Activated T-cell treated with anti-CD3 and anti-CD28 coated beads, Interleukin-2, amount 50 U/mL, for 48 hours (primary cell): ENCODE results near the gene APEX1.
"Not testable (repeated sequence)": the region's sequence is repeated elsewhere in the genome, so short reads cannot be mapped to it uniquely, and the experiment has no call there.

Experiments
- DNase-seq, 2 experiments: peaks; one replicate each; pipeline ENCODE4 v3.0.0-alpha.2; 2020

The APEX1 gene

DNA sequence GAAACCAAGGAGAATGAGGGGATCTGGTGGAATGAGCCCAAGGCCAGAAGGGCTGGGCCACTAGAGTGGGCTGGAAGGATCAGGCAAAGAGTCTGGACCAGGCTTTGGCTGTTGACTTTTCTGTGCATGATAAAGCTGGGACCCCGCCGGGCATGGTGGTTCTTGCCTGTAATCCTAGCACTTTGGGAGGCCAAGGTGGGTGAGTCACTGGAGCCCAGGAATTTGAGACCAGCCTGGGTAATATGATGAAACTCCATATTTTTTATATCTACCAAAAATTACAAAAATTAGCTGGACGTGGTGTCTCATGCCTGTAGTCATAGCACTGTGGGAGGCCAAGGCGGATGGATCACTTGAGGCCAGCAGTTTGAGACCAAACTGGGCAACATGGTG lies 18.7 kb upstream of the APEX1 start:
- no peak for DNase-seq

DNA sequence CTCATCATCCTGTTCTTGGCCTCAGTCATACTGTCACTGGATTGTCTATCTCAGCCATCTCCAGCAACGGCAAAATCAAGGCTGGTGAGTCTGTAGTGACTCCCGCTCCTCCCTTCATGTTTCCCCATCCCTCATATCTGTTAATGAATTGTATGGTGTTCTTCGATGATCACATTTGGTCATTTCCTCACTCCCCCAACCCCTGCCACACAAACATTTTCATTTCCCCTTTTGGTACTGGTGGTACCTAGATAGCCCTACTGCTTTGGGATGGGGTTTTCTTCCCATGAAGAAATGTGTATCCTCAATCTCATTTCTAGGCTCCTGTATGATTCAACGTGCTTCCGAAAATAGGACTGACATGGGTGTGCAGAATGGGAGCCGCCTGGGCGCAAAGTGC lies 16.4 kb upstream of the APEX1 start:
- no peak for DNase-seq

GRCh38 chr14:20440465-20440864 lies 14.6 kb upstream of the APEX1 start:
- DNase-seq, result peak in 1 of 2 experiments; percentile 26

DNA sequence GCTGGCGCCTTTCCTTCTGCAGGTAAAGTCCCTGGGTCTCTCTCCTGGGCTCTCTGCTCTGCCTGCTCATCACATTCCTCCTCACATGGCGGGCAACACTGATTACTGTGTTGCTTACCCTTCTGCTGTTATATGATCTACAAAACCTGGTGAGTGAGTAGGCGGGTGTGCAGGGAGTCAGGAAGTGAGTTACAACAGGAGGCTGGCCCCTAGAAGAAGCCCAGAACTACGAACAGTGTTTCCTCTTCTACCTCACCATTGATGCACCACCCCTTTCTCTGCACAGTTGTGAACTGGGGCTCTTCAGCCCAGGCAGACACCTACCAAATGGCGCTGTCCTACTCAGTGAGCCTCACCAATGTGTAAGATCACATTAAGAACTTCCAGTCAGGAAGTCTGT lies 14.1 kb upstream of the APEX1 start:
- DNase-seq, result peak; percentile 28 to 48

DNA sequence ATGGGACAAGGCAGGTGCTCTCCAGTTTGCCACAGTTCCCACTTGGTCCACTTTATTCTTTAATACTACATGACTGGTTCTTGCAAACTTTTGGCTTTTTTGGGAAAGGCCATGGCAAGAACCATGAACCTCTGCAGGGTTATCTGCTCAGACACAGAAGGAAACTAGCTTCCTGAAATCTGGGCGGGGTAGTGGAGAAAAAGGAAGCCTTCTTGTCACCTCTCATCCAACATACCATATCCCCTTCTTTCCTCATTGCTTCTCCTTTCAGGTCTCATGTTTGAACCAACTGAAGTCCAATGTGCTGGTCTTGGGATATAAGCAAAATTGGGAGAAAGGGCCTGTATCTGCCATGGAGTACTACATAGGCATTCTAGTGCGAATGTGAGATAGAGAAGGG lies 13.6 kb upstream of the APEX1 start:
- no peak for DNase-seq

DNA sequence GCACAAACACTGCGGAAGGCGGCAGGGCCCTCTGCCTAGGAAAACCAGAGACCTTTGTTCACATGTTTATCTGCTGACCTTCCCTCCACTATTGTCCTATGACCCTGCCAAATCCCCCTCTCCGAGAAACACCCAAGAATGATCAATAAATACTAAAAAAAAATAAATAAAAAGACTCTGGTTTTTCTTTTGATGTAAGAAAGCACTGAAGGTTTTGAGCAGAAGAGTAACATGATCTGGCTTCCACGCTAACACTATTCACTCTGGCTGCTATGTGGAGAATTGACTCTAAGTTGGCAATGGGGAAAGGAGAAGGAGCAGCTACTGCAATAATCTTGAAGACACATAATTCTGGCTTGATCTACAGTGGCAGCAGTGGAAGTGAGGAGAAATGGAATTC lies 11.4 kb upstream of the APEX1 start:
- DNase-seq, result not testable (repeated sequence)

- DNase-seq, result no peak
Measured at GRCh38 chr14:20446889-20447288, 8.1 kb upstream of the APEX1 start.

- DNase-seq, result not testable (repeated sequence)
Measured at GRCh38 chr14:20452831-20453230, 2.2 kb upstream of the APEX1 start.

DNA sequence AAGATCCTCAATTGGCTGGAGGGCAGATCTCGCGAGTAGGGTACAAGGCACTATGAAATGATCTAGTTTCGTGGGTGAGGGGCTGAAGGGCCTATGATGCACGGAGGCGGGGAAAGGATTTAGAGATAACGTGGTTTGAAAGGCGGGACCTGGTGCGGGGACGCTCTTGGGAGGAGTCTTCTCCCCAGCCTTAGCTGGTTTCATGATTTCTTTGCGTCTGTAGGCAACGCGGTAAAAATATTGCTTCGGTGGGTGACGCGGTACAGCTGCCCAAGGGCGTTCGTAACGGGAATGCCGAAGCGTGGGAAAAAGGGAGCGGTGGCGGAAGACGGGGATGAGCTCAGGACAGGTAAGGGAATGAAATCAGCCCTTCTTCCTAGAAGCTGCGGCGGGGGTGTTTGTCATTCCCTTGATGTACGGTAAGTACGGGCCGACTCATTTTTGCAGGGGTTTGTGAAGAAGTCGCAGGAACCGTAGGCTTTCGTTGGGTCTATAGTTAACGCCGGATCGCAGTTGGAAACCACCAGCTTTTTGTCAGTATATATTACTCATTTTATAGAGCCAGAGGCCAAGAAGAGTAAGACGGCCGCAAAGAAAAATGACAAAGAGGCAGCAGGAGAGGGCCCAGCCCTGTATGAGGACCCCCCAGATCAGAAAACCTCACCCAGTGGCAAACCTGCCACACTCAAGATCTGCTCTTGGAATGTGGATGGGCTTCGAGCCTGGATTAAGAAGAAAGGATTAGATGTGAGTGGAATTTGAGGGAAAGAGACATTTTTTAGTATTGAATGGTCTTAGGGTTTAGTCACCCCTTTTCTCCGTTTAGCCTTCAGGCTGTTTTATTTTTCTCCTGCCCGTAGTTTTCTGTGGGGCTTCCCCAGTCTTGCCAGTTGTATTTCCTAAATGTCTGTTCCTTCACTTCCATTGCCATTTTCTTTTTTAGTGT lies 602 bp downstream of the APEX1 start:
- no peak for DNase-seq

DNA sequence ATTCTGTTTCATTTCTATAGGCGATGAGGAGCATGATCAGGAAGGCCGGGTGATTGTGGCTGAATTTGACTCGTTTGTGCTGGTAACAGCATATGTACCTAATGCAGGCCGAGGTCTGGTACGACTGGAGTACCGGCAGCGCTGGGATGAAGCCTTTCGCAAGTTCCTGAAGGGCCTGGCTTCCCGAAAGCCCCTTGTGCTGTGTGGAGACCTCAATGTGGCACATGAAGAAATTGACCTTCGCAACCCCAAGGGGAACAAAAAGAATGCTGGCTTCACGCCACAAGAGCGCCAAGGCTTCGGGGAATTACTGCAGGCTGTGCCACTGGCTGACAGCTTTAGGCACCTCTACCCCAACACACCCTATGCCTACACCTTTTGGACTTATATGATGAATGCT lies 1.9 kb downstream of the APEX1 start:
- no peak for DNase-seq

DNA sequence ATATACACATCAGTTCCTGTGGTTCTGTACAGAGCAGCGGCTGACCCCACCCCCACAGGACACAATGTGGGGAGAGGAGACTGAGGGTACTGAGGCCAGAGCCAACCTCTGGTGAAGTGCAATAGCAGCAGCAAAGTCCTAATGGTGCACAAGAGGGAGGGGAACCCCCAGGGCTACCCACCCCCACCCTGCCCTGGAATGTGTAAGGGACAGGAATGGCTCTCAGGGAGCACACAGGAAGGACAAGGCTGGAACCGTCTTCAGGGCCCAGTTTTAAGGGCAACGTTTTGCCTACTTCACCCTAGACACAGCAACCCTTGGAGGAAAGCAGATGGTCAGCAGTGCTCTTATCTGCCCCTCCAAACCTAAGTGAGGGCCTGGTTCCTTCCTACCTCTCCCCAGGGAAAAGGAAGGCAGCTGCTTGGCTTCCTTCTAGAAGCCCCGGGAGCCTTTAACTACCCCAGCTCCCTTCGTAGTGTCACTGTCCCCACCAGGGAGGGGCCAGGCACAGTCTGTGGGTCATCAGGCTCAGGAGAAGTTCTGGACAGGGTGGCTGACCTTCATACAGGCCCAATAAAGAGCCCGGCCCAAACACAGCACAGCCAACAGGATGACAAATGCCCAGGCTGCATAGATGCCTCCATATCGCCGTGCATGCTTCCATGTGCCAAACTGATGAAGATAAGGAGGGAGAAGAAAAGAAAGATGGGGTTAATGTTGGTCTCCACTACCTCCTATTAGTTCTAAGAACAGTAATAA lies 3.2 kb downstream of the APEX1 start:
- DNase-seq, result no peak

GRCh38 chr14:20460458-20461224 lies 5.6 kb downstream of the APEX1 start:
- peak; percentile 30 to 38 for DNase-seq

DNA sequence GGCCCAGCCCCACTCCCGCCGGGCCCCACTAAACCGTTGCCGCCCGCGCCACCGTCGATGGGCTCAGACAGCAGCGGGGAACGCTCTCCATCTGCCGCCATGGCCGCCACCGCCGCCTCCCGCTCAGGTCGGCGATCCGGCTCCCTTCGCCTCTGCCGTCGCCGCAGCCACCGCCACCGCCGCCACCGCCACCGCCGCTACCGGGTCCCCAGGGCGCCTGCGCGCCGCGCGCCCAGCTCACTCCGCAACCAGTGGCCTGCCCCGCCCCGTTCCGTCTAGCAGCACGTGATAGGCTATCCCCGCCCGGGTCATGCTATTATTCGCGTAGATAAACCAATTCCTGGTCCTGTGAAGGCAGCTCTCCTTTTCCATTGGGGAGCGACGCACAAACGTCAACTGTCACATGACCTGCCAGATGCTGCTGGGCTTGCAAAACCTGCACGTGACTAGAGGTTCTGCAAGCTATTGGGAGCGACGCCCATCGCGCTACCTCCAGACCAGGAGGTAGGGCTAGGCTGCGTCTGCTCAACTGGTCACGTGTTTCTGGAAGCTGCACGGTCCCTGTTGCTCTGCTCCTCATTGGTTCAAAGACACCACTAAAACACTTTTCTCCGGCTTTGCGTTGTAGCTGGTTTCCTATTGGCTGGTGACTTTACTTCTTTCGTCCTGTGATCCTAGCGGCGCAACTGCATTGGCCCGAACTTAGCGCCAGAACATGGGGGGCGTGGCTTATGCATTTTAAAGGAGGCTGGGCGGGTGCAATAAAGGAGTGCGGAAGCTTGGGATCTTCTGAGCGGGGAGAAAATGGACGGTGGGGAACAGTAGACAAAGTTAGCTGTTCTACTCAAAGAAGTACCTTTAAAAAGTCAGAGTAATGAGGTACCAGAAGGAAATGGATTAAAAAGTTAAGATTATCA lies 6.5 kb downstream of the APEX1 start, which contains the start of gene PIP4P1:
TSS of gene PIP4P1 (minus strand) at position 210 of the 917 bp plus-strand sequence. CDS start at position 101, 109 bp downstream.
- DNase-seq, result peak; percentile 96 to 98

- no peak for DNase-seq
Measured at GRCh38 chr14:20468764-20469241, 13.8 kb downstream of the APEX1 start.

GRCh38 chr14:20469242-20469889 lies 14.3 kb downstream of the APEX1 start, which contains the start of gene PNP:
TSS of gene PNP (plus strand) at chr14:20469406. CDS start at chr14:20469525, 119 bp downstream.
- peak; percentile 89 to 91 for DNase-seq

GRCh38 chr14:20469890-20470602 lies 15.0 kb downstream of the APEX1 start:
- DNase-seq, result peak; percentile 72 to 73

- DNase-seq, result no peak
Measured at GRCh38 chr14:20470603-20470901, 15.5 kb downstream of the APEX1 start.

GRCh38 chr14:20472536-20473169 lies 17.6 kb downstream of the APEX1 start:
- DNase-seq, result no peak

- no peak for DNase-seq
Measured at GRCh38 chr14:20476776-20477175, 21.8 kb downstream of the APEX1 start.
